CD8-positive, alpha-beta memory T cell (primary cell): ENCODE data around the gene ALG12. TPM values are rescaled to one million over a fixed set of nuclear protein-coding genes. Genes with fewer than 3 reads are reported as not detected.

Experiments used
- polyA plus RNA-seq: library from polyadenylated mRNA; unstranded; fragments of 300-500 nt; fragmentation: Illumina TruSeq; gene quantifications from one replicate; pipeline ENCODE4 v1.2.3, GENCODE V29; 2021
- total RNA-seq, 2 experiments: library from RNA; stranded (reverse); gene quantifications; one replicate each; pipeline ENCODE4 v1.2.3, GENCODE V29; 2021

The ALG12 gene
- total and polyA plus RNA-seq, 3 experiments from 2014 or later, result 21.0 to 21.8 (median 21.0) TPM

Other genes with a start within 250 kb of the ALG12 start
- 10 to 100 TPM; 32.9 to 35.1 TPM for gene BRD1, start 90.6 kb downstream of the ALG12 start, total RNA-seq
- 4.9 TPM for gene BRD1, start 90.6 kb downstream of the ALG12 start, polyA plus RNA-seq
- 10 to 100 TPM; 24.2 to 24.3 TPM for gene ZBED4, start 64.6 kb downstream of the ALG12 start, total RNA-seq
- 11.1 TPM for gene ZBED4, start 64.6 kb downstream of the ALG12 start, polyA plus RNA-seq
- gene CRELD2, start 196 bp upstream of the ALG12 start, total RNA-seq, result 10 to 100 TPM; 49.4 to 50.7 TPM
- gene CRELD2, start 196 bp upstream of the ALG12 start, polyA plus RNA-seq, result 53.2 TPM
- 100 to 1,000 TPM; 202 to 227 TPM for gene PIM3, start 42.3 kb upstream of the ALG12 start, total RNA-seq
- 39.3 TPM for gene PIM3, start 42.3 kb upstream of the ALG12 start, polyA plus RNA-seq
- under 1 TPM; 0.20 to 0.29 TPM for gene IL17REL, start 94.3 kb upstream of the ALG12 start, total RNA-seq
- gene IL17REL, start 94.3 kb upstream of the ALG12 start, polyA plus RNA-seq, result not detected
- gene TTLL8, start 139.9 kb upstream of the ALG12 start, total RNA-seq, result not detected
- not detected for gene TTLL8, start 139.9 kb upstream of the ALG12 start, polyA plus RNA-seq
- under 1 TPM; 0.35 to 0.47 TPM for gene MLC1, start 167.0 kb upstream of the ALG12 start, total RNA-seq
- gene MLC1, start 167.0 kb upstream of the ALG12 start, polyA plus RNA-seq, result 1.7 TPM
- not detected for gene MOV10L1, start 171.6 kb upstream of the ALG12 start, total RNA-seq
- gene MOV10L1, start 171.6 kb upstream of the ALG12 start, polyA plus RNA-seq, result not detected